GM12872 (cell line): ENCODE measurements around the gene C1orf105.

Experiments used
- CTCF ChIP-seq: IDR thresholded peaks from 3 replicates; pipeline ENCODE4 v1.5.1; 2011; ENCODE audit warnings: low read depth, mild to moderate bottlenecking, low read length, moderate library complexity; ENCODE audit not compliant: insufficient read depth

Gene C1orf105

GRCh38 chr1:172453153-172453545, 32.7 kb downstream of the C1orf105 start:
- no peak for TF ChIP-seq CTCF

- no peak for TF ChIP-seq CTCF
Measured at GRCh38 chr1:172453607-172454006, 33.1 kb downstream of the C1orf105 start.

GRCh38 chr1:172455451-172455850, 35.0 kb downstream of the C1orf105 start:
- no peak for TF ChIP-seq CTCF

GRCh38 chr1:172456344-172456769, 35.9 kb downstream of the C1orf105 start:
- no peak for TF ChIP-seq CTCF

GRCh38 chr1:172457479-172458130, 37.1 kb downstream of the C1orf105 start:
- no peak for TF ChIP-seq CTCF

- no peak for TF ChIP-seq CTCF
Measured at GRCh38 chr1:172460177-172460576, 39.7 kb downstream of the C1orf105 start.

GRCh38 chr1:172460887-172461315, 40.4 kb downstream of the C1orf105 start:
- TF ChIP-seq CTCF = no peak
